Choroid plexus epithelial cell (primary cell): ENCODE results near the gene MAEA.

ENCODE experiments used
- DNase-seq: peaks from one replicate; pipeline ENCODE4 v3.0.0-alpha.2; 2010; ENCODE audit warnings: low read depth
- H3K4me3 ChIP-seq: 2 replicates; pipeline ENCODE4 v1.5.1; 2011; ENCODE audit warnings: low read depth, mild to moderate bottlenecking, control low read depth, low read length, moderate library complexity
- CTCF ChIP-seq: conservative IDR thresholded peaks from 2 replicates; pipeline ENCODE4 v1.5.1; 2011; ENCODE audit warnings: low read depth, mild to moderate bottlenecking, control low read depth, inconsistent platforms, low read length, moderate library complexity

Gene MAEA

DNA sequence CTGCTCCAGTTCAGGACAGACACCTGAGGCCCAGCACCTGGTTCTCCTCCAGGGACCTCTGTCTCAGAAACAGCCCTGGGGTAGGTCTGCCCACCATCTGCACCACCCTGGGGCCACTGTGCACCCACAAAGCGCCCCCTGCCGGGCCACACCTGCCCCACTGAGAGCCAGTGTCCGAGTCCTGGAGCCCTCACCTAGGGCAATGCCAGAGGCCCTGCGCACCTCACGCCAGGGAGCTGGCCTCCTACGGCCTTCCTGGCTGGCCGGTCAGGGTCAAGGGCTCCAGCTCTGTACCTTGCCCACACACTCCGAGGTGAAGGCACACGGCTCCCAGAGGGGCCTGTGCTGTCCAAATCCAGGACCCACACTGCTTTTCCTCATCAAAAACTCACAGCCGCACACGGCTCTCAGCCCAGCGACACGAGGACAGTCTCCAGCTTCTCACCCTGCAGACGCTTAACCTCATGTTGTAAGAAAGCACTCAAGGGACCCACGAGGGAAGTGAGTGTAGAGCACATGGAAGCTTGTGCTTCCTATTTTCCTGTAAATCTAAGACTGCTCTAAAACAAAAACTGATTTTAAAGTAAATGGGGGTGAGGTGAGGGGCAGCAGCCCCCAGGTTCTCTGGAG, 46.1 kb upstream of the MAEA start:
- H3K4me3 ChIP-seq = no peak overlapping the region
- no peak for DNase-seq
- TF ChIP-seq CTCF = no peak

GRCh38 chr4:1244081-1244977, 45.4 kb upstream of the MAEA start:
- TF ChIP-seq CTCF = no peak
- no peak for DNase-seq
- no peak overlapping the region for H3K4me3 ChIP-seq

- TF ChIP-seq CTCF = no peak
- no peak overlapping the region for H3K4me3 ChIP-seq
- DNase-seq = no peak
These were observed 44.7 kb upstream of the MAEA start for GRCh38 chr4:1244978-1245471.

GRCh38 chr4:1245481-1246051, 44.1 kb upstream of the MAEA start:
- no peak overlapping the region for H3K4me3 ChIP-seq
- TF ChIP-seq CTCF = no peak

DNA sequence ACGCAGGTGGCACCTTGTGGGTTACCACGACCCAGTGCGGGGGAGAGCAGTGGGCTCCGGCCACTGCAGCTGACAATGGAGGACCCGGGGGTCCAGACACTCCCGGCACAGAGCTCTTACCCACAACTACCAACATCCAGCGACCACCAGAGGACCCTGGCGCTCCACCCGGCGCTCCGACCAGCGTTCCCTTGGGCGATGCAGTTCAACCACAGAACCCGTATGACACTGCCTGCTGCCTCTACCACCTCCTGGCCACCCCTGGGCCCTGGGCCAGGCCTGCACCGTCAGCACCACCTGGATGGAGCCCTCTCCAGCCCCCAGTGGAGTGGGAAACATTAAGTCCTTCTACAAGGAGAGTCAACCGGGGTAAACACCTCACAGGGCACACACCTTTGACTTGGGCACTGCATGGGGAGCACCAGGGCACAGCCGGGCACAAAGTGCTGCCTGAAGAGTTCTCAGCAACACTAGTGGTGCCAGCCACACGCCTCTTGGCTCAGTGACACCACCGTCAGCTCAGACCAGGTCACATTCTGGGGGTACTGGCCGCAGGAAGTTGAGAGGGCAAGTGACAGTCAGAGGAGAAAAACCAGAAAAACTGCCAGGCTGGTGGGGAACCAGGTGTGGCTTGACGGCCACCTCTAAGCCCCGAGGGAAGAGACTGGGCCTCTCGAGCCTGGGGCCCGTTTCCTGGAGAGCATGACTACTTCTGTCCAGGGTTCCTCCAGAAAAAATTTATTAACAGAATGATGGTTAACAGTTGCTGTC, 43.4 kb upstream of the MAEA start:
- peak overlapping the region; percentile 75 for H3K4me3 ChIP-seq
- TF ChIP-seq CTCF = no peak
- no peak for DNase-seq

More at GRCh38 chr4:1245481-1246051, 44.1 kb upstream of the MAEA start:
- DNase-seq = no peak
